Globus pallidus (tissue), 1 donor: ENCODE measurements around the gene KCNC1.

Experiments
- DNase-seq: peaks from one replicate; pipeline ENCODE4 v3.0.0-alpha.2; 2015; ENCODE audit warnings: low spot score

The KCNC1 gene

GRCh38 chr11:17827006-17827405, 92.4 kb downstream of the KCNC1 start:
- DNase-seq = no peak

GRCh38 chr11:17828311-17828751, 93.8 kb downstream of the KCNC1 start:
- DNase-seq = peak; percentile 18

GRCh38 chr11:17831228-17831627, 96.6 kb downstream of the KCNC1 start:
- no peak for DNase-seq

GRCh38 chr11:17831883-17832282, 97.3 kb downstream of the KCNC1 start:
- DNase-seq = no peak
